GM21825 (cell line): ENCODE measurements around the gene MISP3.

Experiments
- ATAC-seq: cut with Tn5 transposase; IDR thresholded peaks from one replicate; pipeline ENCODE4 v1.9.1; 2021; ENCODE audit warnings: mild to moderate bottlenecking, moderate library complexity; ENCODE audit not compliant: unreplicated experiment

MISP3 gene

DNA sequence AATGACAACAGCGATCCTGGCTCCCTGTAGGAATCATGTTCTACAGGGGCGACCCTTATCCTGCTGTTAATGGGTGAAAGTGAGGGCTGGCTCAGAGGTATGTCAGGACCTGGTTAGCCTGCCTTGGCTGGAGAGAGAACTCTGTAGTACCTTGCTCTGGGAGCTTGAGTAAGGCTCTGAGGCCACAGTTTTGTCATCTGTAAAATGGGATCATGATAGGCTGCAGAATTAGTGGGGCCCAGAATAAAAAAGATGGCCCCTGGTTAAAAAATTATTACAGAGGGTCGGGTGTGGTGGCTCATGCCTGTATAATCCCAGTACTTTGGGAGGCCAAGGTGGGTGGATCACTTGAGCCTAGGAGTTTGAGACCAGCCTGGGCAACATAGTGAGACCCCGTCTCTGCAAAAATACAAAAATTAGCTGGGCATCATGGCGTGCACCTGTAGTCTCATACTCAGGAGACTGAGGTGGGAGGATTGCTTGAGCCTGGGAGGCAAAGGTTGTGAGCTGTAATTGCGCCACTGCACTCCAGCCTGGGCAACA lies 28.5 kb downstream of the MISP3 start:
- ATAC-seq, result no peak

DNA sequence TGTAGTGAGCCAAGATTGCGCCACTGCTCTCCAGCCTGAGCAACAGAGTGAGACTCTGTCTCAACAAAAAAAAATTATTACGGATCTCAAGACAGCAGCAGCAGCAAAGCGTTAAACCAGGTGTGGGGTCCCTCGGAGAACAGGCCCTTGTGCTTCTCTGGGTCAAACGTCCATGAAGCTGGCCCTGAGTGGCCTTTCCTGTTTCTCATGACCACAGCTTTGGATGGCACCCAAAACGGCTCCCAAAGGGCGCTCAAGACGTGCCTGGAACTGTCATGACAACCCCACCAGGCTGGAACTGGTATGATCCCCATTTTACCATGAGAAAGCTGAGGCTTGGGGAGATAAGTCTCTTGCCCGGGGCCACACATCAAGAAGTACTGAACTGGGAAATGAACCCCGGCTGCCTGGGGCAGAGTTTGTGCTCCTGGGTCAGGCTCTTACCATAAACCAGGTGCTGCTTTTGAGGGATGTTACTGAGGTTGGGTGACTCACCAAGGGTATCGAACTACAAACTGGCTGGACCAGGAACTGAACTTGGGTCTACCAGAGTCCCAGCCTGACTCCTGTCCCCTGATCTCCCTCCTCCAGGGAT lies 29.6 kb downstream of the MISP3 start:
- no peak for ATAC-seq

DNA sequence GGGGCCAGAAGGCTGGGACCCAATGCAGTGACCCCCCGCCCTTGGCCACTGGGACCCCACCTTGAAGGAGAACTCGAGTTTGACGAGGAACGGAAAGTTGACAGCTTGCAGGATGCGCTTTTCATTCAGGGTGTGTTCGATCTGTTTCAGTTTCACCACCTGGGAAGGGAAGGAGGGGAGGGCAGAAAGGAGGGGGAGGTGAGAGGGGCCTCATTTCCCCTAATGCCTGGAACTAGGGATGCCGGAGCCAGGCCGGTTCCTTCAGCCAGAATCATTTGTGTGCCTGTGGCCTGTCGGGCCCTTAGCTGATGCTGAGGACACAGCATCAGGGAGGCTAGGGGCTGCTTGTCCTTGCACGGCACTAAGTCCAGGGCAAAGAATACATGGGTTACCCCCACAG lies 30.2 kb downstream of the MISP3 start:
- no peak for ATAC-seq

DNA sequence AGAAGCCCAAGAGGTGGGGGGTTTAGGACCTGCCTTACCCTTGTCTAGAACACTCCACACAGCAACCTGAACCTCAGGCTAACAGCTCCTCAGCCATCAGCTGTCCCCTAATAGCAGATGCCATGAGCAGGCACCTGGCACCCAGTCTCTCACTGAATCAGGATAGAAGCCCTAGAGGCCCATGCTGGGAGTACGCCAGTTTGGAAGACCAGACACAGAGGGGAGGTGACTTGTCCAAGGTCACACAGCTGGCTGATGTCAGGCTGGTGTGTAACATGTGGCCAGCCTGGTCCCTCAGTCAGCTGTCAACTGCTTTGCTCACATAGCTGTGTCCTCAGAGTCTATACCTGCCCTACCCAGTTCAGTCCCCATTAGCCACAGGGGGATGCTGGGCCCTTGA lies 30.7 kb downstream of the MISP3 start:
- no peak for ATAC-seq

DNA sequence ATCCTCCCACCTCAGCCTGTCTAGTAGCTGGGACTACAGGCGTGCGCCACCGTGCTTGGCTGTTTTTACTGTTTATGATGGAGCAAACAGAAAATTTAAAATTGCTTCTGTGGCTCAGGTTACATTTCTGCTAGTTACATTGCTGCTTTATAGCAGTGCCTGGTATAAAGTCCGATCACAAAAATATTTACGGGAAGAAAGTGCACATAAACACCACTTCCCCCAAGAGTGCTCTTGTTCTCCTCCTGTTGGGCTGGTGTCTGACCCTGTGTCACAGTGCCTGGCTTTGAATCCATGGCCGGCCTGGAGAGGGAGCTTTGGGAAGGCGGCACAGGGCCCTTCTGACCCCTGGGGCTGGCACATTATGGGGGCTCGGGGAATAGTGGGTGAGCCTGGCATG lies 33.1 kb downstream of the MISP3 start:
- no peak for ATAC-seq

DNA sequence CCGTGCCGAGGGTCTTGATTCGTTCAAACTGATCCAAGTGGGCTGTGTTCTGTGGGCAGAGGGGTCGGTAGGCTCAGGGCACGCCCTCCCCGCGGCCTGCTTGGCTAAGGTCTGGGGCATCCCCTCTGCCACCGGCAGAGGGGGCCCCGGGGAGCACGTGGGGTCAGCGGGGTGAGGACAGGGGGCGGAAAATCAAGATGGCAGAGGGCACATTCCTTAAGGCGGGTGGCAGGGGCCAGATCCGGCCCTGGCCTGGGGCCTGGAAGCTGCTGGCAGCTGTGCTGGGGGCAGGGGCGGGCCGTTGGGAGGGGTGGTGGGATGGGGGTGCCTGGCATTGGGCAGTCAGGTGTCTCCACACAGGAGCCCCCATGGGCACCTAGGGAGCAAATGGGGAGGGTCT lies 34.3 kb downstream of the MISP3 start:
- ATAC-seq, result no peak

DNA sequence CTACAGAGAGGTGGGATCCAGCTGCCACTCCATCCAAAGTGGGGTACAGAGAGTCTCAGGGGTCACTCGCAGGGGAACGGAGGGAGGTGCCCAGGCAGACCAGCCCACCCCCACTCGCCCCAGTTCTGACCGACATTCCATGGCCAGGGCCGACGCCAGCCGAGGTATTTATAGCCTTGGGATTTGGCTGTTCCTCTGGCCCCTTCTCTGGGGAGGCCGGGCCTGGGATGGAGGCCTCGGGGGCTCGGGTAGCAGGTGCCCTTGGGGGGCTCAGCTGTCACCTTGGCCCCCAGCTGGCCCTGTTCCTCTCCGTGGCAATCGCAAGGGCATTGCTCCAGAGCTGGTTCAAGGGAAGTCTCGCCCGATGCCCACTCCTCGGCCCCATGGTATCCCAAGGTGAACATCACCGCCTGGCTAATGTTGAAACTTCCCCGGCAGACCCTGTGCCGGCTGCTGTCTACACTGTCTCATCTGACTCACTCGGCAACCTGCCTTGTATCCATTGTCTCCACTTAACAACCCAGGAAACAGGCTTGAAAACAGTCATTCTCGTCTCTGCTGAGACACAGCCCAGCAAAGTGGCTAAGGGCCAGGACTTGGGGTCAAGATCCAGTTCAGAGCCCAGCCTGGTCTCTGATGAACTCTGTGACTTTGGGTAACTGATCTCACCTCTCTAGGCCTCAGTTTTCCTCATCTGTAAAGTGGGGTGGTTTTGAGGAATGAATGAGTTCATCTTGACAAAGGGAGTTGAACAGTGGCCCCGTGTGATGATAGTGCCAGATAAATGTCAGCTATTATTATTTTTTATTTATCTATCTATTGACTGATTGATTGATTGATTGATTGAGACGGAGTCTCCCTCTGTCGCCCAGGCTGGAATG lies 35.2 kb downstream of the MISP3 start:
- no peak for ATAC-seq

DNA sequence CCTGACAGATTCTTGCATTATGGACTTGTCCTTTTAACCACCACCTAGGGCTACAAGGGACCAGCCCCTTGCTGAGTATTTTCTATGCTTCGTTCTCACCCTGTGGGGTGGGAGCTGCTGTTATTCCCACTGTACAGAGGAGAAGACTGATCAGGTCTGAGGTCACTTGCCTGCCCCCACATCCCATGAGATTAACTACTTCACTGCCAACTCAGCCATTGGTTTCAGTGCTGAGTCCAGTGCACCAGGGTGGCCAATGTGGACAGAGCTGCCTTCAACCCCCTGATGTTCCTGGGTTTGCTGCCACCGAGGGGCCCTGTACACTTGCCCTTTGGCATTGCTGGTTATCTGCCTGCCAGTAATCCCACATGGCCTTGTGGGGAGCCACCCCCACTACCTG lies 38.1 kb downstream of the MISP3 start:
- ATAC-seq, result no peak

DNA sequence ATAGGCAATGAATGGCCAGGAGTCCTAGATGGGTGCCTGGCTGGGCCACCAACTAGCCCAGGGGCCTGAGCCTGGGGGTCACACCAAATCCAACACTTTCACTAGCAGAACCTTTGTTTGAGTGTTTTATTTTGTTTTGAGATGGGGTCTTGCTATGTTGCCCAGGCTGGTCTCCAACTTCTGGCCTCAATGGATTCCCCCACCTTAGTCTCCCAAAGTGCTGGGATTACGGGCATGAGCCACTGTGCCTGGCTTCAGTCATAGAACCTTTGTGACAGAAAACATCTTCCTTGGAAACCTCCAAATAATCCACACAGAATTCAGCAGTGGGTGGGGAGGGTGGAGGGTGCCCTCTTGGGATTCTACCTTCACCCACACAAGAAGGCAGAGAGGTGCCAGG lies 38.9 kb downstream of the MISP3 start:
- ATAC-seq, result no peak

DNA sequence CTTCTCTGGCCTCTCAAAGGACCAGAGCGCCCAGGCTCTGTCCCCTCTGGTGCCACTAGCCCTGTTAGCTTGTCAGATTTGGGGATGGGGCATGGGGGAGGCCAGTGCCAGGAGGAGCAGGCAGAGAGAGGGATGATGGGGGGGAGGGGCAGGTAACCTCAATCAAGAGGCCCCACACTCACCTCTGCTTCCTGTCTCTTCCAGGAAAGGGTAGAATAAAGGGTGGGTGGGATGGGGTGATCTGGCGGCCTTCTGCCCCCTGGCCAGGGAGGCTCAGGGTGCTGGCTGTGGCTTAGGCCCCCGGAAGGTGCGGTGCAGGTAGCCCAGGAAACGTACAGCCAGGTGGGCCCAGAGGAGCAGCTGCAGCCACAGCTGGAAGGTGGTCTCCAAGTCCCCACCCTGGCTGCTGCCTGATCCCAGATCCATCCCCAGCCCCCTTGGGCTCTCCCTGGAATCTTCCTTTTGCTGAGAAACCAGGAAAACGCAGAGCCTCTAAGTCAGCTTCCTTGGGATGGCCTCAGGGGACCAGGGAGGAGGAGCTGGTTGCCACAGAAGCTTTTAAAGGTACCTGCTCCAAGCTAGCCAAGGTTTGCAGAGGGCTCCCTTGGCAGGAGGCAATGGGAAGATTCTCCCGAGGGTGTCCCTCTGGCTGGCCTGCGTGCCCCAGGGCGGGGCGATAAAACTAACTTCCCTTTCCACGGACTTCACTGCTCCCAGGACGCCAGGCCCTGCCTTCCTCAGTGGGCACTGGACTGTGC lies 39.6 kb downstream of the MISP3 start:
- ATAC-seq, result no peak

DNA sequence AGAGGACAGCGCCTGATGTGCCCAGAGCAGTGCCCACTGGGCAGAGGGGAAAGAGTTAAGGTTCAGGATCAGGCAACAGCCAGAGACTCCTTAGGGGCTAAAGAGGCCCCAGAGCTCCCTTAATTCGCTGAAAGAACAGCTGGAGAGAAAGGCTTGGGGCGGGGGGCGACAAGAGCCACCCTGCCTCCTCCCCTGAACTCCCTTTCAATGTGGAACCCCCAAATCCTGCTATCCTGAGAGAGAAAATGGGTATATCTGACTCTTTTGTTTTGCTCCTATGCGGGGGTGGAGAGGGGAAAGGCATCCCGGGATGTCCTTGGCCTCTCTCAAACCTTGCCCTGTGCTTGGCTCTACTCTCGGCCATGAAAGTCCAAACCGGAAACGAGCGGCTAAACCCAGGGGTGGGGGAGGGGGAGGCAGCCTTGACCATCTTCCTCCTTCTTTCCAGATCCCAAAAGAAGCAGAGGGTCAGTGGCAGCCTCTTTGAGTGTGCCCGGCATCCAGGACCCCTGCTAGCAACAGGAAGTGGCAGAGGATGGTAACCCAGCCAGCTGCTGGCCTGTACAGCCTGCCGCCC lies 40.3 kb downstream of the MISP3 start:
- ATAC-seq, result no peak

DNA sequence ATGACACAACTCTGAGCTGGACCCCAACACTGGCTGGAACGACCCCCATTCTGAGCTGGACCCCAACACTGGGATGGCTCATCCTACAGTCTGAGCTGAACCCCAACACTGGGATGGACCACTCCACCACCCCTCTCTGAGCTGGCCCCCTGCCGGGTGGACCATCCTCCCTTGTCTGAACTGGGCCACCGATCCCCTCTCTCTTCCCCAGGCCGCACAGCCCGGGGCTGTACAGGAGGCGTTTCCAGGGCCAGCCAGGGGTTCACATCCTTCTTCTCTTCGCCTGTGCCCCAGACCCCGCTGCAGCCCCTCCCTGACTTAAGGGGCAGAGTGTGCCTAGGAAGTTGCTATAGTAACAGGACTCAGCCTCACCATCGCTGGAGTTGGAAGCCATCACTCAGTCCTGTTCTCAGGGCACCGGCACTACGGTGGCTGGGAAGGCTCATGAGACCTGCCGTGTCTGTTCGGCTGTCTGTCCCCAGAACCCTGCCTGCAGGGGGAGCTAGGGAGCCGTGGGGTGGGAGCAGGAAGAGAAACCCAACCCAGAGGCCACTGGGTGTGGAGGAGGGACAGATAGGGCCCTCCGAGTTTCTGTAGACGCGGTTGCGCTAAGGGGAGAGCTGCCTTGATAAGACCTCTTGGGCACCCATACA lies 41.3 kb downstream of the MISP3 start:
- ATAC-seq, result no peak

DNA sequence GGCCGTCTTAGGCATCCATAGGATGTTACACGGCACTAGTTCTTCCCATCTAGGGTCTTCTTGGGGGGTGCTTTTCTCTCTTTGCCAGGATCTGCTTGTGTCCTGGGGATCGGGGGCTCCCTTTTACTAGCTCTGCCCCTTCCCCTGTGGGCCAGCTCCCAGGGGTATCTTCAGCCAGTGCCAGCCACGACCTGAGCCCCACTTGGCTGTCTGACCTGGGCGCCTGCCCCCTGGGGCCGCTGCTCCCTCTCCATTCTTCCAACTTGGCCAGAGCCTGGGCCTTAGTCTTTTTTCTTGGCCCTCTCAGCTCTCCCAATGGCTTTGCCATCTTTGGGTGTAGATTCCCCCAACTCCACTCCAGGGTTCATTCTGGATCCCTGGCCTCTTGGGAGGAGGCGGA lies 41.9 kb downstream of the MISP3 start:
- no peak for ATAC-seq

DNA sequence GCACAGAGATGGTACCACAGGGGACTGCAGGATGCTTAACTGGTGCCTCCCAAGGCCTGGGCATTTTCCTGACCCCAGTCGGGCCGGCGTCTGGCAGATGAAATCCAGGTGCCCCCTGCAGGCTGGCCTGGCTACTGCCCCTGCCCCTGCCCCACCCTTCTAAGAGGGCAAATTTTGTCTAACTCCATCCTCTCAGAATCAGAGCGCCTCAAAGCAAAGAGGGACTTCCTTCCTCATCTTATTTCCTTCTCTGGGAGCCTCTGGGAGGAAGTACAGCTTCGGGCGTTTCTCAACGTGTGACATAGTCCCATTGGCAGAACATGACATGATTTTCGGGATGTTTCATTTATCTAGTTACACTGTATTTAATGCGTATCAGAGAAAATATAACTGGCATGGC lies 42.3 kb downstream of the MISP3 start:
- ATAC-seq, result no peak

DNA sequence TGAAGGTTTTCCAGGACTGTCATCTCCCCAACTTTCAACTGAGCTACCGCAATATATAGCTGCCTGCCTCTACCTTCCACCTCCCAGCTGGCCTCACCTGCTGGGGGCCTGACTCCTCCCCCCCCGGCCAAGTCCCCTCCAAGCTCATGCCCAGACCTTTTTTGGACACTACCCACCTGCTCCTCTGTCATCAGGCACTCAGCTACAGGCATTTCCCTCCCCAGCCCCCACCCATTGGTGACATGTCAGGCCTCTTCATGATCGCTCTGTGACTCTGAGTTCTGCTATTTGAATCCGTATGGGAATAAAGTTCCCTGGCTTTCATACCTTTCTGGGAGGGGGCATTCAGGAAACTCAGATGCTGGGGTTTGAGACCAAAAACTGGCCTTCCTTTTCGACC lies 43.2 kb downstream of the MISP3 start:
- no peak for ATAC-seq

DNA sequence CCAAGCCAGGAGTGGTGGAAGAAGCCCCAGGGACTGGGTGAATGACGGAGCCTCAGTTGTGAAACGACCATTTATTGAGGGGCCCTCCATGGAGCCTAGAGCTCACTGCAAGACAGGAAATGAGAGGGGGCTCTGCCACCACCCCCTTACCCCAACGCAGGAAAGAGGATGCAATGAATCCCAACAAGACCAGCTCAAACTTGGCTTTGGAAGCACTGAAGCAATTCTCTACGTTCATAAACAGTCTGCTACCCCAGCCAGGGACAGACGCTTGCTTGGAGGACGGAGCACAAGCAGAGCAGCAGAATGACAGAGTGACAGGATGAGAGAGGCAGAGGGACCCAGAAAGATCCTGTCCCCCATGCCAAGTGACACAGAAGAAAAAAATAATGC lies 43.9 kb downstream of the MISP3 start:
- ATAC-seq, result no peak

DNA sequence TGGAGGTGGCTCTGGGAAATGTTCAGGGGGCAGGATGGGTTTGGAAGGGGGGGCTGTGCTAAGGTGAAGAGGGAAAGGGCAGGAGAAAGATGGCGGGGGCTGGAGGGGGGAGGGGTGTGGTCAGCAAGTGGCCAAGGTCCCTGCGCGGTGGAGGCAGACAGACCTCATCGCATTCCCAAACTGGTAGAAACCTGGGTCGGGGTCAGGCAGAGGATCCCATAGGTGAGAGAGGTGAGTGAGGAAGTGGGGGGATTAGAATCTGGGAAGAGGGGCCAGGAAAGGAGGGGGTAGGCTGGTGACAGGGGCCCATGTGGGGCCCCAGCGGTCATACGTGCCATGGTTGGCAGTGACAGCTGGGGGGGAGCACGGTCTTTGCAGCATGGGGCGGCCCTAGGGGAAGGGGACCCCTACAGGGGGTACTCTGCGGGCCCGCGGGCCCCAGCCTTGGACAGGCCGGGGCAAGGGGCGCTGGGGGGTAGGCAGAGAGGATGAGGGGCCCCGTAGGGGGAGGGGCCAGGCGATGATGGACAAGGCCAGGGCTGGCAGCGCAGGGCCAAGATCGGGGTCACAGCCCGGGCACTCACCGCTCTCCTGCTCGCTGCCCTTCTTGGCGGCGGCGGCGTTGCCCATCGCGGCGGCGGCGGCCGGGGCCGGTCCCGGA lies 44.5 kb downstream of the MISP3 start:
- ATAC-seq, result peak; percentile 8

DNA sequence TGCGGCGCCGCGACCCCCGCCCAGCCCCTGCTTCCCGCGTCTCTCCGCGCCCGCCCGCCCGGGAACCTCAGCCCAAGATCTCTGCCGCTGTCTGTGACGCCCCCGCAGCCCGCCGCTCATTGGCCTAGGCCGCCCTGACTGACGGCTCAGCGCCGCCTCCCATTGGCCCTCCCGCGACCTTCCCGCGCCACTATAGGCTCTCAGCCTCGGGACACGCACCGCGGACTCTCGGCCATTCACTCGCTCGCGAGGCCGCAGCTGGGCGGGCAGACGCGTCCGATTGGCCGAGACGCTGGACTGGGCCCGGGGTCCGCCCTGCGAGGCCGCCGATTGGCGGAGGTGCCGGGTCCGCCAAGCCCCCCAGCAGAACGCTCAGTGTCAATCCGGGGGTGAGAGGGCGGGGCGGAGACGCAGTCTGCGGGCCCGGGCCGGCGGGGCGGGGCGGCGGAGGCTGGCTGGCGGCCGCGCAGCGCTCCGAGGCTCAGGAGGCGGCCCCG lies 45.1 kb downstream of the MISP3 start, which contains the start of gene PRKACA:
TSS of gene PRKACA (minus strand) at position 95 of the 497 bp plus-strand sequence. CDS start 215 bp downstream, outside the sequence.
- ATAC-seq, result peak; percentile 81

DNA sequence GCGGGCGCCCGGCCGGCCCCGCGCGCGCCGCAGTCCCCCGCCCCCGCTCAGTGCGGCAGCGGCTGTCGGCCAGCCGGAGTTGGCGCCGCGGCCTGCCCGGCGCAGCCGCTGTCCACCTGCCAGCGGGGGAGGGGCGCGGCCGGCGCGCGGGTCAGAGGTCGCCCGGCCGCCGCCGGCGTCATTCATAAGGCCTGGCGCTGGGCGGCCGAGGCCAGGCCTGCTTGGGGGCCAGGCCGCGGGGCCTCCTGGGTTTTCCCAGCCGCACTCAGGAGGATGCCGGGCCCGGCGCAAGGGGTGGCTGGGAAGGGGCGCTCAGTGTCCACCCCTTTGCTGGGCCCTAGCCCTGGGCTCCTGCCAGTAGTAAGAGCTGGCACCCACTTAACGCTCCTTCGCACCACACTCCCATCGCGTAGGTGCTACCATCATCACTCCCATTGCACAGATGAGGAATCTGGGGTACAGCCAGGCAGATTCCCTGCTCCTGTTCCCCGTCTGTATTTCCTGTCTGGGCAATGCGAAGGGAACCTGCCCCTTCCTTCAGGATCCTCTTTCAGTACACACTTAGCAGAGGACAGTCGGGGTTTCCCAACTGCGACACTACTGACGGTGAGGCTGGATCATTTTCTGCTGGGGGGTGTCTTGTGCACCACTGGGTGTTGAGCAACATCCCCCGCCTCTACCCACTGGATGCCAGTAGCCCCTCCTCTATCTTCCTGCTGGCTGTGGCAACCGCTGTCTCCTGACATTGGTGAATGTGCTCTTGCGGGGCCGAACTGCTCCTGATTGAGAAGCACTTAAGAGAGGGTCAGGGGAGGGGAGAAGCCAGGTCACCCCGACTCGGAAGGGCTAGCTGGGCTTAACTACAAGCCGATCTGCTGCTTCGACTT lies 45.8 kb downstream of the MISP3 start:
- no peak for ATAC-seq
